Activated CD4-positive, alpha-beta T cell treated with anti-CD3 and anti-CD28 coated beads for 1 hour (primary cell): Measurements from ENCODE around the gene OR4E2.
"Not testable (repeated sequence)": the region's sequence is repeated elsewhere in the genome, so short reads cannot be mapped to it uniquely, and the experiment has no call there.

Experiments
- DNase-seq: peaks from one replicate; pipeline ENCODE4 v3.0.0-alpha.2; 2020

Gene OR4E2, protein sequence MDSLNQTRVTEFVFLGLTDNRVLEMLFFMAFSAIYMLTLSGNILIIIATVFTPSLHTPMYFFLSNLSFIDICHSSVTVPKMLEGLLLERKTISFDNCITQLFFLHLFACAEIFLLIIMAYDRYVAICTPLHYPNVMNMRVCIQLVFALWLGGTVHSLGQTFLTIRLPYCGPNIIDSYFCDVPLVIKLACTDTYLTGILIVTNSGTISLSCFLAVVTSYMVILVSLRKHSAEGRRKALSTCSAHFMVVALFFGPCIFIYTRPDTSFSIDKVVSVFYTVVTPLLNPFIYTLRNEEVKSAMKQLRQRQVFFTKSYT

GRCh38 chr14:21653331-21653885 lies at the start of gene OR4E2:
Gene OR4E2 (plus strand): TSS chr14:21653835. CDS start chr14:21665083, 11,248 bp downstream.
- no peak for DNase-seq

- DNase-seq = no peak
Observed at GRCh38 chr14:21612324-21612723, 41.3 kb upstream of the OR4E2 start.

DNA sequence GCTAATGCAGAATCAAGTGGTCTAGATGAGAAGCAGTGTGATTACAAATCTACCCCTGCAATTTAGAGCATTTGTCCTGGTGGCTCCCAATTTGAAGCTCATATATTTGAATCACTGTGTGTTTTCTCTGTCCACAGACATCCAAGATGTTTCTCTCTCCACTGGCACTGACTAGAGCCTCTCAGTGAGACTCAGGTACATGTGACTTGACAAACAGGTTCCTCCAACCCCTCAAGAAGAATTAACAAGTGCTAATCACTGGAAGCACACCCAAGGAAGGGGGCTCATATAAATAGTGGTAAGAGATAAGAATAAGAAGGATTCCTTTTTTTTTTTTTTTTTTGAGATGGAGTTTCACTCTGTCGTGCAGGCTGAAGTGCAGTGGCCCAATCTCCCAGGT lies 39.4 kb upstream of the OR4E2 start:
- no peak for DNase-seq

GRCh38 chr14:21617614-21618013 lies 36.0 kb upstream of the OR4E2 start:
- no peak for DNase-seq

- DNase-seq = no peak
Observed at GRCh38 chr14:21626491-21627230, 27.0 kb upstream of the OR4E2 start.

- not testable (repeated sequence) for DNase-seq
Observed at GRCh38 chr14:21630503-21630902, 23.1 kb upstream of the OR4E2 start.

DNA sequence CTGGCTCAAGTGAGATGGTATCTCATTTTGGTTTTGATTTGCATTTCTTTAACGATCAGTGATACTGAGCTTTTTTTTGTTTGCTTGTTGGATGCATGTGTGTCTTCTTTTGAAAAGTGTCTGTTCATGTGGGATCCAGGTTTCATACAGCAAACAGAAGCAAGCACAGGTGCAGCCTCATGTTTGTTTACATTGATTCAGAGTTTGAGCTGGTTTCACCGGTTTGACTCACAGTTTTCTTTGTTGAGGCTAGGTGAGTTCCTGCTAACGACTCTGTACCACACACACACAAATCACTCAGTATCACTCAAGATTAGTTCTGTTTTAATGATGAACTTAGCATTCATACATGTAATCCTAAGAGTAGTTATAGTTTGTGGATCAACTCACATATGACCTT lies 22.6 kb upstream of the OR4E2 start:
- DNase-seq = no peak

DNA sequence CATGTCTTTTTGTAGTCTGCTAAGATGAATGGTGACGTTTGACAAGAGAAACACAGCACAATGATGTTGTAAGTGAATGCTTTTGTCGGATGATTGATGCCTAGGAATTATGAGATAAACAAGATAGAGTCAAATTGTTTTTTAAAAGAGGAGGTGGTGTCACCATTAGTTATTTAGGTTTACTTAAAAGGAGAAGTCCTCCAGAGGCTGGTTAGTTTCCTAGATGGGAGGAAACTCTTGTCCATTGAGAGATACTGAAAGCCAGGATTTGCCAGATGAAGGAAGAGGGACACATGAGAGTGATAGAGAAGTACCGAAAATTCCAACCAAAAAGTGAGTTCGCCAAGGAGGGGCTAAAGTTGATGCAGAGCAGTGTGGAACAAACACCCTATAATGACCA lies 18.8 kb upstream of the OR4E2 start, which contains the start of gene OR10G2:
Gene OR10G2, minus strand, starts transcription at position 101 of the 400 bp plus-strand sequence. Its CDS starts 98 bp downstream, at position 3.
- DNase-seq = no peak

DNA sequence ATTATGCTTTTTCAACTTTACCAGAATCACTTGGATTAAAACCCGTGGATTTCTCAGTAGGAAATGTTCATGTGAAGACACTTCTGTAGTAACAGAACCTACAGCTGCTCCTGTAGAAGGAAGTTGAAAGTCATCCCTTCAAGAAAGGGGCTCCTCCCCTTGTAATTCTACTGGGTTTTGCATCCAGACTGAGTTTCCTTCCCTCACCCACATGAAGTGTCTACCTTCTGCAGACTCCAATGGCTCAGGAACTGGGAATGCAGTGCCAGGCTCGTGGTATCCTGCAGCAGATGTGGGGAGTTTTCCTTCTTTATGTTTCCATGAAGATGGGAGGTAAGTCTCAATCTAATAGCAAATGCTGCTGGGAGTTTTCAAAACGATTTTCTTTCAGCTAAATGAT lies 11.0 kb upstream of the OR4E2 start:
- DNase-seq = no peak

GRCh38 chr14:21643407-21643806 lies 10.2 kb upstream of the OR4E2 start:
- DNase-seq = no peak

- no peak for DNase-seq
Observed at GRCh38 chr14:21647380-21647779, 6.3 kb upstream of the OR4E2 start.

DNA sequence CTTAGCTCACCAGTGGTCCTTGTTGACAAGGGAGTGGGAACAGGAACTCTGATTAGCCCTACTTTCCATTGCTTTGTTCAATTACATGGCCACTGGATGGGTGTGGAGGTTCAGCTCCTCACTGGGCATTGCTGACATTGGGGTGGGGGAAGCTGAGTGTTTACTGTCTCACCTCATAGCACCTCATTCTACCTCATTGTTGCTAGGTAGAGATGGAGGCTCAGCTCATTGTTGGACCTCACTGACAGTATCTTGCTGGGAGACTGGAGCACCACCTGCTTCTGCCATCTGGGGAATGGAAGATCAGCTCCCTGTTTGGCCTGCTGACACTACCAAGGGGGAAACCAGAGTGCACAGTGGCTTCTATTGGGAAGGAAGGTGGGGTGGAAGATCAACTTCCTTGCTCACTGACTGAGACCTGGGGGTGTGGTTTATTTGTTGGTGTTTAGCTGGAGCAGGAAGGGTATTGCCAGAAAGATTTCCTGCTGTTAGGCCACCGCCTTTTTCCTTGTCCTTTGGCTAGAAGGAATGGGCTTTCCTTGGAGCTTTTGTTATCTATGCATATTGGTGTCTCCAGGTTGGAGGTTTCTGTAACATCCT lies 1.3 kb upstream of the OR4E2 start:
- no peak for DNase-seq

- no peak for DNase-seq
Observed at GRCh38 chr14:21654215-21654614, 580 bp downstream of the OR4E2 start.

GRCh38 chr14:21656980-21657379 lies 3.3 kb downstream of the OR4E2 start:
- no peak for DNase-seq

DNA sequence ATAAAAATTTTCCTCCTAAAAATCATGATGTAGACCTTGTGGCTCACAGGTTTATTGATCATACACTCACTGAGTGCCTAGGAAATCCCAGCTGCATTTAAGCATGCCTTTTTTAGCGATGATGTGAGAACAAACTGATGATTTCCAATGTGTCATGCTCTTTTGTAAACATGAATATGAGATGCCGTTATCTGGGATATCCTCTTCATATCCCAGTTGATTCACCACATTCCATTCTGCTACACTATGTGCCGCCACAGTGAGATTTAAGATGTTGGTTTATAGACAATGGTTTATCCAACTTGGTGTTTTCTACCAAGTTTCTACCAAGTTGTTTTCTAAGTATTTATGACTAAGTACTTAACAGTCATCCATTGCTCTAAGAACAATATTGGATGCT lies 14.7 kb downstream of the OR4E2 start:
- no peak for DNase-seq

GRCh38 chr14:21669284-21669683 lies 15.6 kb downstream of the OR4E2 start:
- DNase-seq = no peak

GRCh38 chr14:21671371-21671770 lies 17.7 kb downstream of the OR4E2 start:
- DNase-seq = no peak

DNA sequence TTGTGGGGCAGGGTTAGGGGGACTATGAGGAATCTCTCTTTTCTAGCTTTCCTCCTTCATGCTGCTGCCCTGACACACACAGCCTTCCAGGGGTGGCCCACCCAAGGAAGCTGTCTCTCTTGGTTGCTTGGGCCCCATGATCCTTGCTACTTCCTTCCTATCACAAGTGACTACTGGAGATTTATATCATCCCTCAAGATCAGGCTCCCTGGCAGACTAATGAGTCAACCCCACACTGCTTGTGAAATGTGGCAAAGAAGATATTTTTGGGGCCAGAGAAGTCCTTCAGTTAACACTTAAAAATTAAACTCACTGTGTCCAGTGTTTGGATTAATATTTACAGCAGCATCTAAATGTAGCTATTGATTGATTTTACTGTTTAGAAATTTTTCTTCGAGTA lies 18.5 kb downstream of the OR4E2 start:
- DNase-seq = no peak

DNA sequence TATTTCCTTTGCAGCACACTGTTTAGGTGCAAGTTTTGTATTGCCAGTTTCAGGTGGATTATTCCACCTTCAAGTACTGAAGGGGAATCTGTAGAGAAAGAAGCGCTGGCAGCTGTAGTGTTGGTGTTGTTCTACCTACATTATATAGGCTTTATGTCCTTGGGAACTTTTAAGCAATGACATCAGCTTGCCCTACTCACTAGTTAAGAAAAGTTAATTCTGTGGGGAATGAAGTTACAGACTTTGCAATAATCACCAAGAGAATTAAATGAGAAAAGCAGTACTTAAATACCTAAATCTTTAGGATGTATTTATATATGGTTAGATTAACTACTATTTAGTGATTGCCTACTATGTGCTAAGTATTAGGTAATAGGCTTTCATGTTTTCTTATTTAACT lies 20.1 kb downstream of the OR4E2 start, which contains the start of gene OR4E1:
Gene OR4E1, minus strand, starts transcription at position 101 of the 400 bp plus-strand sequence. CDS start 2,883 bp downstream, outside the sequence.
- no peak for DNase-seq

DNA sequence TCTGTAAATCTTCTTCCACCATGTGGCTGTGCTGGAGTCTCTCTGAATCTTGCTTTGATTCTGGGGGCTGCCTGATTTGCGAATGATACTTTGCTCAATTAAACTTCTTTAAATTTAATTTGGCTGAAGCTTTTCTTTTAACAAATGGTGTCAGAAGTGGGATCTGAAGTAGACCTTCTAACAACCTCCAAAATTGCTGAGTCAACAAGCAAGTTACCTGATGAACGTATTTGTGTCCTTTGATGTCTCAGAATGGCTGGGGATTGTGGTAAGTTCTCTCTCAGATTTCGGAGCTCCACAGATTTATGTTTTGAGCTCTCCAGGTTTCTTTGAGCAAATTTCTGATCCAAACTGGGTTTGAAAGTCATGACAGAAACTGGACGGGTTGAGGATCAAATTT lies 21.9 kb downstream of the OR4E2 start:
- no peak for DNase-seq

DNA sequence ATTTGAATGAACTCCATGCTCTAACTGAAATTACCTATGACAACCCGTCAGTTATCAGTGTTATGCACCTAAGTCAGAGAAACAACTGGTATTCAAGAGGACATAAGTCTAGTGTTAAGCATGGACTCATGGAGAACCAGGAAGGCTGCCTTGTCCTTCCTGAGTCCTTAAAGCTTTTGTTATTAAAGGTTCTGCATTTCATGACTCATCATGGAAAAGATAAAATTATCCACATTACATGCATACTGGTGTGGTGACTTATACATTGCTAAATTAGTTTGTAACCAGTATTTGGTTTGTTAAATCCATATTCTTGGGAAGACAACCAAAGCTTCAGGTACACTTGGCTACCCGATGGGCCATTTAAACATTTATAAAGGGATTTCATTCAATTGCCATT lies 26.4 kb downstream of the OR4E2 start:
- DNase-seq = no peak

- no peak for DNase-seq
Observed at GRCh38 chr14:21686468-21686867, 32.8 kb downstream of the OR4E2 start.

- DNase-seq = no peak
Observed at GRCh38 chr14:21694425-21694824, 40.8 kb downstream of the OR4E2 start.

DNA sequence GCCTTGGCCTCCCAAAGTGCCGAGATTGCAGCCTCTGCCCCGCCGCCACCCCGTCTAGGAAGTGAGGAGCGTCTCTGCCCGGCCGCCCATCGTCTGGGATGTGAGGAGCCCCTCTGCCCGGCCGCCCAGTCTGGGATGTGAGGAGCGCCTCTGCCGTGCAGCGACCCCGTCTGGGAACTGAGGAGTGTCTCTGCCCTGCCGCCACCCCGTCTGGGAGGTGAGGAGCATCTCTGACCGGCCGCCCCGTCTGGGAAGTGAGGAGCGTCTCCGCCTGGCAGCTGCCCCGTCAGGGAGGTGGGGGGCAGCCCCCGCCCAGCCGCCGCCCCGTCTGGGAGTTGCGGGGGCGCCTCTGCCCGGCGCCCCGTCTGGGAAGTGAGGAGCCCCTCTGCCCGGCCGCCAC lies 44.0 kb downstream of the OR4E2 start:
- DNase-seq = not testable (repeated sequence)
